SH-SY5Y (cell line): ENCODE measurements around the gene RET.

Source experiments
- GATA2 ChIP-seq: IDR thresholded peaks from 2 replicates; pipeline ENCODE4 v1.6.1; 2011; ENCODE audit warnings: mild to moderate bottlenecking, low read depth, low read length
- GATA3 ChIP-seq: IDR thresholded peaks from 2 replicates; pipeline ENCODE4 v1.6.1; 2011; ENCODE audit warnings: low read depth, mild to moderate bottlenecking, low read length, moderate library complexity

- TF ChIP-seq GATA2: no peak
- TF ChIP-seq GATA3: no peak
These were observed 99.4 kb downstream of the RET start for GRCh38 chr10:43176271-43176670.
